Retinal pigment epithelial cell (primary cell): ENCODE measurements around the gene OR14I1.

Source experiments
- DNase-seq: peaks from one replicate; pipeline ENCODE4 v3.0.0-alpha.2; 2010; ENCODE audit warnings: low read depth
- H3K4me3 ChIP-seq: 2 replicates; pipeline ENCODE4 v1.5.1; 2011; ENCODE audit warnings: mild to moderate bottlenecking, low read length, control low read depth, moderate library complexity
- CTCF ChIP-seq: conservative IDR thresholded peaks from 2 replicates; pipeline ENCODE4 v1.5.1; 2011; ENCODE audit warnings: low read depth, low read length, control low read depth, inconsistent platforms

OR14I1 gene

DNA sequence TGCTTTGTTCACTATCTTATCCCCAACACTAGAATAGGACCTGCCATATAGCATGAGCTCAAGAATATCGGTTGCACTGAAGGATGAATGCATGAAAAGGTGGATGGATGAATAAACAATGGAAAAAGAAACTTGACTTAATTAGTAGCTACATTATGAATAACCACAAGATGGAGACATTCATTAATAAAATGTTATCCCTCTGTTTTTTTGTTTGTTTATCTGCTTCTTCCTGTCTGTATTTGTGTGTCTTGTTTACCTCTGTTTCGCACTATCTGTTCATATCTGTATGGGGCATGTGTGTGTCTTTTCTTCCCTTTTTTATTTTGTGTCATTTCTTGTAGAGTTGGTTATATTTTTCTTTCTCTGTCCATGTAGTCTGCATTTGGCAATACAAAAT is 1.1 kb upstream of the OR14I1 start:
- no peak overlapping the region for H3K4me3 ChIP-seq
- no peak for DNase-seq
- no peak for TF ChIP-seq CTCF

GRCh38 chr1:248699099-248699498 is 3.5 kb downstream of the OR14I1 start:
- no peak for DNase-seq
- no peak overlapping the region for H3K4me3 ChIP-seq
- TF ChIP-seq CTCF = no peak

GRCh38 chr1:248697907-248698306 is 4.7 kb downstream of the OR14I1 start:
- no peak for DNase-seq
- H3K4me3 ChIP-seq = no peak overlapping the region
- TF ChIP-seq CTCF = no peak

DNA sequence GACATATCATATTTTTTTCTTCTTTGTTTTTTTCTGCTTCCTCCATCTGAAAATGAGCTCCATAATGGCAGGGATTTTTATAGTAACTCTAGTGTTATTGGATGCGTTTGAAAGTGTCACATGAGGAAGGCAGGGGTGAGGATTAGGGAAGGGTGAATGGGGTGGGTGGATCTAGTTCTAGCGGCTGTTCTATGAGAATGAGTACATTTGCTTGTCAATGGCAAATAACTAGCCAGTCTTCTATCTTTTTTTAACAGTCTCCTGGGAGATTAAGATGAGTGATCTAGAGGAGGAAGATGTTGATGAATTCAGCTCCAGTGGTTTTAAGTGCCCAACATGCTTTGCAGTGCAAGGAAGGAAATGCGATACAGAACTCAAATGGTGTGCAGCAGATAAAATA is 5.8 kb downstream of the OR14I1 start:
- DNase-seq = no peak
- TF ChIP-seq CTCF = no peak
- H3K4me3 ChIP-seq = no peak overlapping the region

- no peak overlapping the region for H3K4me3 ChIP-seq
- no peak for TF ChIP-seq CTCF
- DNase-seq = no peak
Measured at GRCh38 chr1:248696261-248696660, 6.3 kb downstream of the OR14I1 start.

DNA sequence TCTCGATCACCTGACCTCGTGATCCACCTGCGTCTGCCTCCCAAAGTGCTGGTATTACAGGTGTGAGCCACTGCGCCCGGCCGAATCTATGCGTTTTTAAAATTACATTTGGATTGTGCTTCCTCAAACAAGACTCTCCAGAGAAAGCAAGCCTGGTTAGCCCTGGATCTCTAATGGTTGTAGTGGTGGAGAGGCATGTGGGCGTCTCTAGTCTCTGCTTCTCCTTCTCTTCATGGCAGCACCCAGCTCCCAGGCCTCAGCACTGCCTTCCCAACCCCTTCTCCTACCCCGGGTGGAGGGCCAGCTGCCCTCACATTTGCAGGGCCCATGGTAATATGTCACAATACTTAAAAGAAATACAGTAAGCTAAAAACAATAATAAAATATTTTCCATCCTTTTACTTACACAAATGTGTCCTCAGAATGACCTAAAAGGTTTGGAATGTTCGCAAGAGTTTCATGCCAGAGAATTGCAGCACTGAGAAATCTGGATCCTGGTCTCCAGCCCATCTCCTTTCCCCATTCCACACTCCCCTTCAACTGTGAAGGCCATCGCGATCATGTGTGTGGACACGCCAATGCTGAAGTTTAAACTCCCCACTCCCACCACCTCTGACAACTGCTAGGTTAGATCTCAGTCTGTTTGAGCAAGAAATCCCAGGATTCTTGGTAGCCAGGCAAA is 7.0 kb downstream of the OR14I1 start:
- no peak overlapping the region for H3K4me3 ChIP-seq
- DNase-seq = no peak
- TF ChIP-seq CTCF = no peak

GRCh38 chr1:248691567-248692155 is 10.9 kb downstream of the OR14I1 start:
- DNase-seq = no peak
- TF ChIP-seq CTCF = no peak
- no peak overlapping the region for H3K4me3 ChIP-seq
